NB4 (cell line): ENCODE measurements around the gene MBOAT1.
"Not testable (repeated sequence)": the region's sequence is repeated elsewhere in the genome, so short reads cannot be mapped to it uniquely, and the experiment has no call there.

Source experiments
- DNase-seq: peaks from one replicate; pipeline ENCODE4 v3.0.0; 2010; ENCODE audit warnings: low read depth
- H3K4me3 ChIP-seq: one replicate; pipeline ENCODE4 v1.5.1; 2011; ENCODE audit warnings: mild to moderate bottlenecking, low read depth, low read length, moderate library complexity
- CTCF ChIP-seq: IDR thresholded peaks from one replicate; pipeline ENCODE4 v1.5.1; 2012; ENCODE audit warnings: low read depth, low read length
- MYC ChIP-seq: IDR thresholded peaks from 2 replicates; pipeline ENCODE4 v1.6.1; 2011; ENCODE audit warnings: low read depth, low read length
- POLR2A ChIP-seq: IDR thresholded peaks from 2 replicates; pipeline ENCODE4 v1.6.1; 2011; ENCODE audit warnings: mild to moderate bottlenecking; ENCODE audit not compliant: insufficient read length; ENCODE audit errors: extremely low read depth
- TF ChIP-seq, protein P1 (sequence below): IDR thresholded peaks from 2 replicates; pipeline ENCODE4 v1.6.1; 2011; ENCODE audit warnings: low read depth, low read length

MBOAT1 gene

GRCh38 chr6:20186981-20187380, 25.3 kb downstream of the MBOAT1 start:
- no peak for DNase-seq
- TF ChIP-seq CTCF (no peak), POLR2A (no peak)
- TF ChIP-seq, protein P1, sequence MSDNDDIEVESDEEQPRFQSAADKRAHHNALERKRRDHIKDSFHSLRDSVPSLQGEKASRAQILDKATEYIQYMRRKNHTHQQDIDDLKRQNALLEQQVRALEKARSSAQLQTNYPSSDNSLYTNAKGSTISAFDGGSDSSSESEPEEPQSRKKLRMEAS: no peak
- H3K4me3 ChIP-seq: no peak overlapping the region

DNA sequence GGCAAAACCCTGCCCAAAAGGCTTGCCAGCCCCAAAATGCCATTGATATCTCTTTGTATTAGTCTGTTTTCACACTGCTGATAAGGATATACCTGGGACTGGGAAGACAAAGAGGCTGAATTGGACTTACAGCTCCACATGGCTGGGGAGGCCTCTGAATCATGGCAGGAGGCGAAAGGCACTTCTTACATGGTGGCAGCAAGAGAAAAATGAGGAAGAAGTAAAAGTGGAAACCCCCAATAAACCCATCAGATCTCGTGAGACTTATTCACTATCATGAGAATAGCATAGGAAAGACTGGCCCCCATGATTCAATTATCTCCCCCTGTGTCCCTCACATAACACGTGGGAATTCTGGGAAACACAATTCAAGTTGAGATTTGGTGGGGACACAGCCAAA, 28.6 kb downstream of the MBOAT1 start:
- no peak for DNase-seq
- H3K4me3 ChIP-seq: no peak overlapping the region
- TF ChIP-seq POLR2A: no peak
- no peak for TF ChIP-seq MYC
- TF ChIP-seq CTCF: no peak
- TF ChIP-seq, protein P1: no peak

DNA sequence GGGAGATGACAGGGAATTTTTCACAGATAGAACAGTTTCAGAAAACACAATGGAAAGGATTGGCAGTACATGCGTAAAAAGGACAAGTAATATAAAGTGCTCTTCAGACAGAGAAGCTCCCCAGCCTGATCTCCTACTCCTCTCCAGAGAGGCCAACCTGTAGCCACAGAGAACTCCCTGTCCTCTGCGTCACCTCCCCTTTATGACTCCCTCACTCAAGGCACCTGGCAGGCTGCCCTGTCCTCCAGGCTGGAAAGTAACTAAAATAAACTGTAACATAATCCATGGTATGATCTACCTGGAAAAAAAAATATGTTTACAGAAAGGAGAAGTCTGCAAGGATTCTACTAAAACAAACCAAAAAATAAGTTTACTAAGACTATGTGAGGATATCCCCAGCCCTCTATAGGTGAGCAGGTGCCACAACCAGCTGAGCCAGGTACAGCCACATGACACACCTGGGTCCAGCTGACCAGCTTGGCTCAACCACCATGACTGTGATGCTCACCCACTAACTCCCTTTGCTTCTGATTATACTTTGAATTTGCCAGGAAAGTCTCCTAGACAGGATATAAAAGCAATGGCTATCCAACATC, 29.2 kb downstream of the MBOAT1 start:
- TF ChIP-seq, protein P1: no peak
- TF ChIP-seq POLR2A: no peak
- no peak for DNase-seq
- H3K4me3 ChIP-seq: no peak overlapping the region

GRCh38 chr6:20182069-20182468, 30.2 kb downstream of the MBOAT1 start:
- no peak for DNase-seq

DNA sequence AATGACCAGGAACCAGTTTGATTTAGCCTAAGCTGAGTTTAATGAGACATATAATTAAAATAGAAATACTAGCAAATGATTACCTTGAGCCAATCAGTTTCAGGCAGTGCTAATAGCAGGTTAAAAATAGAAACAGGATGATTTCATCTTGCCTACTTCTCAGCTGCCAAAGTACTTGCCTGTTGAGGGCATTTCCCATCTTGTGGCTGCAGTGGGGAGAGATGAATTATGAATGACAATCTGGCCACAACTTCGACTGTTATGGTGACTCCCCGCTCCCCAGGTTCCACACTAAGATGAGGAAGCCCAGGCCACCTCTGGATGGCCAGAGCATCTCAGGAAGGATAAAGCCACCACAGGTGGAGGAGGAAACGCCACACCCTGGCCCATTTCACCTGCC, 31.3 kb downstream of the MBOAT1 start:
- no peak overlapping the region for H3K4me3 ChIP-seq
- no peak for DNase-seq
- TF ChIP-seq, protein P1: no peak
- no peak for TF ChIP-seq MYC
- TF ChIP-seq CTCF: no peak
- TF ChIP-seq POLR2A: no peak

More at GRCh38 chr6:20182069-20182468, 30.2 kb downstream of the MBOAT1 start:
- TF ChIP-seq, protein P1: no peak
- no peak for TF ChIP-seq CTCF
- no peak for TF ChIP-seq POLR2A
- no peak for TF ChIP-seq MYC
- no peak overlapping the region for H3K4me3 ChIP-seq

DNA sequence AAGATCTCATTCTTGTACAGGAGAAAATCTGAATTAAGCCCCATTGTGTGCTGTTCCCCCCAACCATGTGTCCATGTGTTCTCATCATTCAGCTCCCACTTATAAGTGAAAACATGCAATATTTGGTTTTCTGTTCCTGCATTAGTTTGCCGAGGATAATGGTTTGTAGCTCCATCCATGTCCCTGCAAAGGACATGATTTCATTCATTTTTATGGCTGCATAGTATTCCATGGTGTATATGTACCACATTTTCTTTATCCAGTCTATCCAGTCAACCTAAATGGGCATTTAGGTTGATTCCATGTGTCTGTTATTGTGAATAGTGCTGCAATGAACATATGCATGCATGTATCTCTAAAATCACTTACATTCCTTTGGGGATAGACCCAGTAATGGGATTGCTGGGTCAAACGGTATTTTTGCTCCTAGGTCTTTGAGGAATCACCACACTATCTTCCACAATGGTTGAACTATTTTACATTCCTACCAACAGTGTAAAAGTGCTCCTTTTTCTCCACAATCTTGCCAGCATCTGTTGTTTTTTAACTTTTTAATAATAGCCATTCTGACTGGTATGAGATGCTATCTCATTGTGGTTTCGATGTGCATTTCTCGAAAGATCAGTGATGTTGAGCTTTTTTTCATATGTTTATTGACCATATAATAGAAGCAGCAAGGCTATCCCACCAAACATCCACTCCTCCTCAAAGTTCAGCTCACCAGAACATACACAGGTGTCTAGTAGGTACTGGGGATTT, 32.8 kb downstream of the MBOAT1 start:
- DNase-seq, H3K4me3 ChIP-seq: not testable (repeated sequence)
